Measurements from ENCODE around the gene TMEM44. TPM values are rescaled to one million over a fixed set of nuclear protein-coding genes. Genes with fewer than 3 reads are reported as not detected.

The TMEM44 gene
- total and polyA plus RNA-seq, 9 of the 15 experiments (the other 6 are each of a cell fraction or from before 2014, with no cell fraction given), result 0.53 to 18.1 (median 11.3) TPM

DNA sequence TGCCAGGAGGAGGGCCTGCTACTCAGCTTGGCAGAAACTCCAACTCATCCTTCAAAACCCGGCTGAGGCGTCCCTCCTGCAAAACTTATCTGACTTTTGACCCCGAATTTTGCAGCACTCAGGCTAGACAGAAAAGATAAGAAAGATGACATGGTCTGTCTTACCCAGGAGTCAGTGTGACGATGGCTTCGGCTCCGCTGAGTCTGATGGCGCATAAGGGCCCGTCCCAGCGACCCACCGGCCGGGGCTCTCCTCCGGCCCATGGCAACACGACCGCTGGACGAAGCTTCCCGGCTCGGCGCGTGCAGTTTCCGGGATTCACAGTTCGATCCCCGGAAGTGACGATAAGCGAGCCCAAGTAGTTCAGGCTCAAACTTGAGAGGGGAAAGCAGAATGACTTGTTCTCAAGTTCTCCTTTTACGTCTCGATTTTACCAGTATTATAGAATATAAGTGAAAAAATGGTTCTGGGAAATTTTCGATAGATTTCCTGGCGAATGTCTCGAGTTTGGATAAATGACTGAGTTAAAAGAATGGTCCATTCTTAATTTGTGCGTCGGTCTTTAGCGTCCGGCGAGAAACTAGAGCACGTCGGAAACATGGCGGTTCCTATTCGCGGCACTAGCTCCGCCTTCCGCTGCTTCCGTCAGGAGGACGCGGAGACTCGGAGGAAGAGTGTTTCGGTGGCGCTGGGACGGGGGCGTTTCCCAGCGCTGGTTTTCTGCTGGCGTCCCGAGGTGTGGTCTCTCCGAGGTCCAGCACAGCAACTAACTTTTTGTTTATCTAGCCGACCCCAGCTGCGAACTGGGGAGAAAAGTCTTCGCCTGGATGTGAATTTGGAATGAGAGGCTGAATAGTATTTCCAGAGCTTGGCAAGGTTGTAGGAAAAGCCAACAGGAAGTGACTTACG, 38.9 kb upstream of the TMEM44 start, which contains the start of gene LSG1 (continued):
- TF ChIP-seq, protein P1, sequence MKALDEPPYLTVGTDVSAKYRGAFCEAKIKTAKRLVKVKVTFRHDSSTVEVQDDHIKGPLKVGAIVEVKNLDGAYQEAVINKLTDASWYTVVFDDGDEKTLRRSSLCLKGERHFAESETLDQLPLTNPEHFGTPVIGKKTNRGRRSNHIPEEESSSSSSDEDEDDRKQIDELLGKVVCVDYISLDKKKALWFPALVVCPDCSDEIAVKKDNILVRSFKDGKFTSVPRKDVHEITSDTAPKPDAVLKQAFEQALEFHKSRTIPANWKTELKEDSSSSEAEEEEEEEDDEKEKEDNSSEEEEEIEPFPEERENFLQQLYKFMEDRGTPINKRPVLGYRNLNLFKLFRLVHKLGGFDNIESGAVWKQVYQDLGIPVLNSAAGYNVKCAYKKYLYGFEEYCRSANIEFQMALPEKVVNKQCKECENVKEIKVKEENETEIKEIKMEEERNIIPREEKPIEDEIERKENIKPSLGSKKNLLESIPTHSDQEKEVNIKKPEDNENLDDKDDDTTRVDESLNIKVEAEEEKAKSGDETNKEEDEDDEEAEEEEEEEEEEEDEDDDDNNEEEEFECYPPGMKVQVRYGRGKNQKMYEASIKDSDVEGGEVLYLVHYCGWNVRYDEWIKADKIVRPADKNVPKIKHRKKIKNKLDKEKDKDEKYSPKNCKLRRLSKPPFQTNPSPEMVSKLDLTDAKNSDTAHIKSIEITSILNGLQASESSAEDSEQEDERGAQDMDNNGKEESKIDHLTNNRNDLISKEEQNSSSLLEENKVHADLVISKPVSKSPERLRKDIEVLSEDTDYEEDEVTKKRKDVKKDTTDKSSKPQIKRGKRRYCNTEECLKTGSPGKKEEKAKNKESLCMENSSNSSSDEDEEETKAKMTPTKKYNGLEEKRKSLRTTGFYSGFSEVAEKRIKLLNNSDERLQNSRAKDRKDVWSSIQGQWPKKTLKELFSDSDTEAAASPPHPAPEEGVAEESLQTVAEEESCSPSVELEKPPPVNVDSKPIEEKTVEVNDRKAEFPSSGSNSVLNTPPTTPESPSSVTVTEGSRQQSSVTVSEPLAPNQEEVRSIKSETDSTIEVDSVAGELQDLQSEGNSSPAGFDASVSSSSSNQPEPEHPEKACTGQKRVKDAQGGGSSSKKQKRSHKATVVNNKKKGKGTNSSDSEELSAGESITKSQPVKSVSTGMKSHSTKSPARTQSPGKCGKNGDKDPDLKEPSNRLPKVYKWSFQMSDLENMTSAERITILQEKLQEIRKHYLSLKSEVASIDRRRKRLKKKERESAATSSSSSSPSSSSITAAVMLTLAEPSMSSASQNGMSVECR (CRISPR knock-in tag; IDR thresholded peaks at IDR 0.05), result peak; percentile 73
- TF ChIP-seq, protein P2, sequence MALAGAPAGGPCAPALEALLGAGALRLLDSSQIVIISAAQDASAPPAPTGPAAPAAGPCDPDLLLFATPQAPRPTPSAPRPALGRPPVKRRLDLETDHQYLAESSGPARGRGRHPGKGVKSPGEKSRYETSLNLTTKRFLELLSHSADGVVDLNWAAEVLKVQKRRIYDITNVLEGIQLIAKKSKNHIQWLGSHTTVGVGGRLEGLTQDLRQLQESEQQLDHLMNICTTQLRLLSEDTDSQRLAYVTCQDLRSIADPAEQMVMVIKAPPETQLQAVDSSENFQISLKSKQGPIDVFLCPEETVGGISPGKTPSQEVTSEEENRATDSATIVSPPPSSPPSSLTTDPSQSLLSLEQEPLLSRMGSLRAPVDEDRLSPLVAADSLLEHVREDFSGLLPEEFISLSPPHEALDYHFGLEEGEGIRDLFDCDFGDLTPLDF (CRISPR knock-in tag; IDR thresholded peaks at IDR 0.05), result peak; percentile 16; the same call in 1 of the 2 replicates
- TF ChIP-seq, protein P3, sequence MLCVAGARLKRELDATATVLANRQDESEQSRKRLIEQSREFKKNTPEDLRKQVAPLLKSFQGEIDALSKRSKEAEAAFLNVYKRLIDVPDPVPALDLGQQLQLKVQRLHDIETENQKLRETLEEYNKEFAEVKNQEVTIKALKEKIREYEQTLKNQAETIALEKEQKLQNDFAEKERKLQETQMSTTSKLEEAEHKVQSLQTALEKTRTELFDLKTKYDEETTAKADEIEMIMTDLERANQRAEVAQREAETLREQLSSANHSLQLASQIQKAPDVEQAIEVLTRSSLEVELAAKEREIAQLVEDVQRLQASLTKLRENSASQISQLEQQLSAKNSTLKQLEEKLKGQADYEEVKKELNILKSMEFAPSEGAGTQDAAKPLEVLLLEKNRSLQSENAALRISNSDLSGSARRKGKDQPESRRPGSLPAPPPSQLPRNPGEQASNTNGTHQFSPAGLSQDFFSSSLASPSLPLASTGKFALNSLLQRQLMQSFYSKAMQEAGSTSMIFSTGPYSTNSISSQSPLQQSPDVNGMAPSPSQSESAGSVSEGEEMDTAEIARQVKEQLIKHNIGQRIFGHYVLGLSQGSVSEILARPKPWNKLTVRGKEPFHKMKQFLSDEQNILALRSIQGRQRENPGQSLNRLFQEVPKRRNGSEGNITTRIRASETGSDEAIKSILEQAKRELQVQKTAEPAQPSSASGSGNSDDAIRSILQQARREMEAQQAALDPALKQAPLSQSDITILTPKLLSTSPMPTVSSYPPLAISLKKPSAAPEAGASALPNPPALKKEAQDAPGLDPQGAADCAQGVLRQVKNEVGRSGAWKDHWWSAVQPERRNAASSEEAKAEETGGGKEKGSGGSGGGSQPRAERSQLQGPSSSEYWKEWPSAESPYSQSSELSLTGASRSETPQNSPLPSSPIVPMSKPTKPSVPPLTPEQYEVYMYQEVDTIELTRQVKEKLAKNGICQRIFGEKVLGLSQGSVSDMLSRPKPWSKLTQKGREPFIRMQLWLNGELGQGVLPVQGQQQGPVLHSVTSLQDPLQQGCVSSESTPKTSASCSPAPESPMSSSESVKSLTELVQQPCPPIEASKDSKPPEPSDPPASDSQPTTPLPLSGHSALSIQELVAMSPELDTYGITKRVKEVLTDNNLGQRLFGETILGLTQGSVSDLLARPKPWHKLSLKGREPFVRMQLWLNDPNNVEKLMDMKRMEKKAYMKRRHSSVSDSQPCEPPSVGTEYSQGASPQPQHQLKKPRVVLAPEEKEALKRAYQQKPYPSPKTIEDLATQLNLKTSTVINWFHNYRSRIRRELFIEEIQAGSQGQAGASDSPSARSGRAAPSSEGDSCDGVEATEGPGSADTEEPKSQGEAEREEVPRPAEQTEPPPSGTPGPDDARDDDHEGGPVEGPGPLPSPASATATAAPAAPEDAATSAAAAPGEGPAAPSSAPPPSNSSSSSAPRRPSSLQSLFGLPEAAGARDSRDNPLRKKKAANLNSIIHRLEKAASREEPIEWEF (CRISPR knock-in tag; IDR thresholded peaks at IDR 0.05), result peak; percentile 57; the same call in 1 of the 2 replicates
- 0 out of 2 replicates have a peak, but pooled peaks have one; percentile 41 for TF ChIP-seq EP300 (IDR thresholded peaks at IDR 0.05; ENCODE audit: low read length)
- TF ChIP-seq, protein P4, sequence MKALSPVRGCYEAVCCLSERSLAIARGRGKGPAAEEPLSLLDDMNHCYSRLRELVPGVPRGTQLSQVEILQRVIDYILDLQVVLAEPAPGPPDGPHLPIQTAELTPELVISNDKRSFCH (CRISPR knock-in tag; IDR thresholded peaks at IDR 0.05), result no peak
- TF ChIP-seq, protein P4 (tag; IDR thresholded peaks at IDR 0.05), result peak; percentile 76; the same call in 1 of the 2 replicates
- TF ChIP-seq TAF9B (IDR thresholded peaks at IDR 0.05; ENCODE audit: partially characterized antibody), result peak; percentile 69
- TF ChIP-seq CC2D1A (IDR thresholded peaks at IDR 0.05), result no peak
- TF ChIP-seq, protein P5, sequence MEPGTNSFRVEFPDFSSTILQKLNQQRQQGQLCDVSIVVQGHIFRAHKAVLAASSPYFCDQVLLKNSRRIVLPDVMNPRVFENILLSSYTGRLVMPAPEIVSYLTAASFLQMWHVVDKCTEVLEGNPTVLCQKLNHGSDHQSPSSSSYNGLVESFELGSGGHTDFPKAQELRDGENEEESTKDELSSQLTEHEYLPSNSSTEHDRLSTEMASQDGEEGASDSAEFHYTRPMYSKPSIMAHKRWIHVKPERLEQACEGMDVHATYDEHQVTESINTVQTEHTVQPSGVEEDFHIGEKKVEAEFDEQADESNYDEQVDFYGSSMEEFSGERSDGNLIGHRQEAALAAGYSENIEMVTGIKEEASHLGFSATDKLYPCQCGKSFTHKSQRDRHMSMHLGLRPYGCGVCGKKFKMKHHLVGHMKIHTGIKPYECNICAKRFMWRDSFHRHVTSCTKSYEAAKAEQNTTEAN (CRISPR knock-in tag; IDR thresholded peaks at IDR 0.05), result no peak
- no peak for TF ChIP-seq ZBTB1 (CRISPR knock-in tag; IDR thresholded peaks at IDR 0.05; ENCODE audit: borderline replicate concordance, low read depth)
- TF ChIP-seq NCOA1 (IDR thresholded peaks at IDR 0.05; ENCODE audit: low read depth), result peak; percentile 99
